GM21447 (cell line): ENCODE data around the gene SMC3.
"Not testable (repeated sequence)": the region's sequence is repeated elsewhere in the genome, so short reads cannot be mapped to it uniquely, and the experiment has no call there.

ENCODE experiments used
- ATAC-seq: cut with Tn5 transposase; IDR thresholded peaks from one replicate; pipeline ENCODE4 v1.9.1; 2021; ENCODE audit not compliant: unreplicated experiment

SMC3 gene

GRCh38 chr10:110567201-110568054, at the start of gene SMC3:
TSS of gene SMC3 (plus strand) at chr10:110567695. CDS start at chr10:110567817, 122 bp downstream.
- peak; percentile 88 for ATAC-seq

GRCh38 chr10:110522365-110522988, 45.0 kb upstream of the SMC3 start:
- no peak for ATAC-seq

GRCh38 chr10:110523736-110524135, 43.8 kb upstream of the SMC3 start:
- ATAC-seq: no peak

- ATAC-seq: no peak
These were observed 43.2 kb upstream of the SMC3 start for GRCh38 chr10:110524179-110524858.

GRCh38 chr10:110524859-110525232, 42.6 kb upstream of the SMC3 start:
- ATAC-seq: no peak

- ATAC-seq: no peak
These were observed 41.9 kb upstream of the SMC3 start for GRCh38 chr10:110525349-110526260.

GRCh38 chr10:110527731-110528171, 39.7 kb upstream of the SMC3 start:
- ATAC-seq: no peak

GRCh38 chr10:110528224-110528996, 39.1 kb upstream of the SMC3 start:
- peak; percentile 8 for ATAC-seq

- peak; percentile 81 for ATAC-seq
These were observed 38.4 kb upstream of the SMC3 start for GRCh38 chr10:110528997-110529524.

GRCh38 chr10:110529596-110530011, 37.9 kb upstream of the SMC3 start:
- no peak for ATAC-seq

GRCh38 chr10:110530131-110530831, 37.2 kb upstream of the SMC3 start:
- ATAC-seq: no peak

GRCh38 chr10:110531687-110532086, 35.8 kb upstream of the SMC3 start:
- no peak for ATAC-seq

- ATAC-seq: not testable (repeated sequence)
These were observed 34.9 kb upstream of the SMC3 start for GRCh38 chr10:110532628-110533027.

GRCh38 chr10:110533149-110533548, 34.3 kb upstream of the SMC3 start:
- no peak for ATAC-seq

- no peak for ATAC-seq
These were observed 32.9 kb upstream of the SMC3 start for GRCh38 chr10:110534571-110534970.

GRCh38 chr10:110535958-110536891, 31.3 kb upstream of the SMC3 start:
- ATAC-seq: peak; percentile 83

- ATAC-seq: no peak
These were observed 28.4 kb upstream of the SMC3 start for GRCh38 chr10:110539091-110539490.

- no peak for ATAC-seq
These were observed 27.5 kb upstream of the SMC3 start for GRCh38 chr10:110540031-110540430.
